ENCODE results near the gene HLF.

GRCh38 chr17:55346658-55347057 lies 81.9 kb downstream of the HLF start:
- TF ChIP-seq CTCF (IDR thresholded peaks at IDR 0.05) (no peak), POLR2A (IDR thresholded peaks at IDR 0.05) (no peak)

Measured in Peyer's patch (tissue), 4 donors.